WTC11 (cell line): ENCODE data around the gene CHIA.

Experiments
- CBFB ChIP-seq: sonication (generic); formaldehyde crosslinking; IDR thresholded peaks from 2 replicates; pipeline ENCODE4 v1.8.1; 2022; ENCODE audit warnings: mild to moderate bottlenecking, low read depth, missing genetic modification reagents
- CREB1 ChIP-seq: sonication (generic); formaldehyde crosslinking; IDR thresholded peaks from 2 replicates; pipeline ENCODE4 v1.8.0; 2023; ENCODE audit warnings: mild to moderate bottlenecking, missing genetic modification reagents
- NFYB ChIP-seq: sonication (generic); formaldehyde crosslinking; conservative IDR thresholded peaks from 2 replicates; pipeline ENCODE4 v1.8.0; 2022; ENCODE audit warnings: low read depth, missing genetic modification reagents
- SP1 ChIP-seq: sonication (generic); formaldehyde crosslinking; conservative IDR thresholded peaks from 2 replicates; pipeline ENCODE4 v1.8.1; 2022; ENCODE audit warnings: missing genetic modification reagents
- ZNF396 ChIP-seq: fragments of 250-450 bp; sonication (Bioruptor Pico); IDR thresholded peaks from 2 replicates; pipeline ENCODE4 v1.8.0; 2021; ENCODE audit warnings: mild to moderate bottlenecking, moderate library complexity, borderline replicate concordance
- ZNF423 ChIP-seq: fragments of 250-450 bp; sonication (Bioruptor Pico); IDR thresholded peaks from 2 replicates; pipeline ENCODE4 v2.1.2; 2022; ENCODE audit warnings: mild to moderate bottlenecking, moderate library complexity
- TF ChIP-seq, protein P1 (sequence below): fragments of 200-600 bp; IDR thresholded peaks from 2 replicates; pipeline ENCODE4 v1.8.0; 2022; ENCODE audit warnings: antibody characterized with exemption
- TF ChIP-seq, protein P2 (sequence below): sonication (generic); formaldehyde crosslinking; IDR thresholded peaks from 2 replicates; pipeline ENCODE4 v1.8.0; 2022; ENCODE audit warnings: mild to moderate bottlenecking, missing genetic modification reagents

DNA sequence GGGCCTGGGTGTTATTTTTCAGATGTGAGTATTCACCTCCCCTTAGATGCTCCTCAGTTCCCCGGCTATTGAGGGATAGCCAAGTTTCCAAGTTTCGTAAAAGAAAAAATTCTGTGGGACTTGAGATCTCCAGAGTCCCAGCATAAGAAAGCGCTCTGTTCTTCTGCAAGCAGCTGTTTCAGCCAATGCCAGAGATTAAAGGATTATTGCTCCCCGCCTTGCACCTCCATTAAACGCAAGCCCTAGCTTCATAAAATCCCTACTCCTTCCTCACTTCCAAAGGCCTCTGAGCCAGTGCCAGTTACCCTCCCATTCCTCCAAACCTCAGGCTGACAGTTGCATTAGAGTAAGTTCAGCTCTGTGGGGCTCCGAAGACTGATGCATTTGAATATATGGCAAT is 56.4 kb downstream of the CHIA start:
- TF ChIP-seq, protein P1, sequence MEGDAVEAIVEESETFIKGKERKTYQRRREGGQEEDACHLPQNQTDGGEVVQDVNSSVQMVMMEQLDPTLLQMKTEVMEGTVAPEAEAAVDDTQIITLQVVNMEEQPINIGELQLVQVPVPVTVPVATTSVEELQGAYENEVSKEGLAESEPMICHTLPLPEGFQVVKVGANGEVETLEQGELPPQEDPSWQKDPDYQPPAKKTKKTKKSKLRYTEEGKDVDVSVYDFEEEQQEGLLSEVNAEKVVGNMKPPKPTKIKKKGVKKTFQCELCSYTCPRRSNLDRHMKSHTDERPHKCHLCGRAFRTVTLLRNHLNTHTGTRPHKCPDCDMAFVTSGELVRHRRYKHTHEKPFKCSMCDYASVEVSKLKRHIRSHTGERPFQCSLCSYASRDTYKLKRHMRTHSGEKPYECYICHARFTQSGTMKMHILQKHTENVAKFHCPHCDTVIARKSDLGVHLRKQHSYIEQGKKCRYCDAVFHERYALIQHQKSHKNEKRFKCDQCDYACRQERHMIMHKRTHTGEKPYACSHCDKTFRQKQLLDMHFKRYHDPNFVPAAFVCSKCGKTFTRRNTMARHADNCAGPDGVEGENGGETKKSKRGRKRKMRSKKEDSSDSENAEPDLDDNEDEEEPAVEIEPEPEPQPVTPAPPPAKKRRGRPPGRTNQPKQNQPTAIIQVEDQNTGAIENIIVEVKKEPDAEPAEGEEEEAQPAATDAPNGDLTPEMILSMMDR, result no peak
- TF ChIP-seq SP1 (no peak), ZNF396 (CRISPR knock-in tag) (no peak), CBFB (no peak), ZNF423 (CRISPR knock-in tag) (no peak), NFYB (CRISPR knock-in tag) (no peak), CREB1 (CRISPR knock-in tag) (no peak)
- TF ChIP-seq, protein P2, sequence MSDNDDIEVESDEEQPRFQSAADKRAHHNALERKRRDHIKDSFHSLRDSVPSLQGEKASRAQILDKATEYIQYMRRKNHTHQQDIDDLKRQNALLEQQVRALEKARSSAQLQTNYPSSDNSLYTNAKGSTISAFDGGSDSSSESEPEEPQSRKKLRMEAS (CRISPR knock-in tag), result no peak
